Urinary bladder (tissue), 4 donors: Measurements from ENCODE around the gene AGAP1. TPM values are rescaled to one million over a fixed set of nuclear protein-coding genes. Genes with fewer than 3 reads are reported as not detected.
A peak's percentile ranks its signal among the peaks of the same experiment; 100 is the strongest.

ENCODE experiments used
- DNase-seq: peaks from one replicate; pipeline ENCODE4 v3.0.0-alpha.2; 2015; ENCODE audit errors: extremely low spot score
- H3K27ac ChIP-seq: one replicate; pipeline ENCODE4 v1.5.1; 2013; ENCODE audit warnings: low read depth, mild to moderate bottlenecking, moderate library complexity
- H3K36me3 ChIP-seq: one replicate; pipeline ENCODE4 v1.6.1; 2013; ENCODE audit warnings: mild to moderate bottlenecking, moderate library complexity; ENCODE audit not compliant: insufficient read depth
- H3K4me1 ChIP-seq: one replicate; pipeline ENCODE4 v1.6.1; 2013; ENCODE audit warnings: mild to moderate bottlenecking, moderate library complexity; ENCODE audit not compliant: insufficient read depth
- H3K4me3 ChIP-seq: one replicate; pipeline ENCODE4 v1.5.1; 2013; ENCODE audit warnings: low read depth, low read length
- WGBS: extraction: QIAGEN DNeasy Blood & Tissue Kit; methylation state at CpG from one replicate; pipeline ENCODE4 v1.1.7; 2013; 5-methylcytosine and 5-hydroxymethylcytosine counted together
- polyA plus RNA-seq: library from polyadenylated mRNA; stranded (reverse); fragments of 200-250 nt; gene quantifications from one replicate; pipeline ENCODE4 v1.2.3, GENCODE V29; 2013
- total RNA-seq: library from RNA; depleted of rRNA; stranded (reverse); fragments of >200 nt; gene quantifications from one replicate; pipeline ENCODE4 v1.2.3, GENCODE V29; 2014
- donor health status: healthy with polysubstance abuse.
- donor health status: healthy.

AGAP1 gene
- total and polyA plus RNA-seq, 2 donors, result 12.8 to 24.7 TPM

DNA sequence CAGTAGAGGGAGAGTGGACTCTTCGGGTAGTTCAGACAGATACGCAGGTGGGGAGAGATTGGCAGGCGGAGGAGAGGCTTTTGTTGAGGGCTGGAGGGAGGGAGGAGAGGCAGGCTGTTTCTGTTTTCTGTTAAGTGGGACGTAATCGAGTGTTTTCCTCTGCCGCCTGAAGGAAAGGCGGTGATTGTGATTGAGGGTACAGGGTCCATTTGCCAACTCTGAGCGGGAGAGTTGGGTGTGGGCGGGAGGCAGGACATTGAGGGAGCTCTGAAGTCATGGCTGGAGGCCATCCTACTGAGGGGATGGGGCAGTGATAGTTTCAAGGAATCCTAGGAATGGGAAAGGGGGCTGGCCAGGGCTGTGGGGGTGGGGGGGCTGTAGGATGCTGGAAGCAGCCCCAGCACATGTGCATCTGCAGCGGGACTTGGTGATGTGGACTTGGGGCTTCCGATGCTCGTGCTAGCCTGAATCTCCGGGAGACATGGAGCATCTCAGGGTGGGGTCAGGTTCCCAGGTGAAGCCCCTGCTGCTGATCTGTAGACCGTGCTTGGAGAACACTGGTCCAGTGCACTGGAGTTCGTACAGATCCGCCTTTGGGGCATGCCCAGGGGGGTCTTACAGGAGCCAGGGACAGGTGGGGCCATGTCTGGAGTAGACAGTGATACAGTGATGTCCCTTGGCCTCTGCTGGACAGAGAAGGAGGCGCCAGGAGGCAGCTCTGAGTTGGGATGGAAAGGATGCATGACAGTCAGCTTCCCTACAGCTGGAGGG is 167.5 kb downstream of the AGAP1 start:
- no peak overlapping the region for H3K27ac ChIP-seq
- no peak for DNase-seq
- H3K4me1 ChIP-seq, result no peaks in the 10 kb centered on the region
- WGBS, result 86% methylated on average over 17 of the region's 17 CpGs
- no peak overlapping the region for H3K4me3 ChIP-seq
- H3K36me3 ChIP-seq, result no peaks in the 10 kb centered on the region

DNA sequence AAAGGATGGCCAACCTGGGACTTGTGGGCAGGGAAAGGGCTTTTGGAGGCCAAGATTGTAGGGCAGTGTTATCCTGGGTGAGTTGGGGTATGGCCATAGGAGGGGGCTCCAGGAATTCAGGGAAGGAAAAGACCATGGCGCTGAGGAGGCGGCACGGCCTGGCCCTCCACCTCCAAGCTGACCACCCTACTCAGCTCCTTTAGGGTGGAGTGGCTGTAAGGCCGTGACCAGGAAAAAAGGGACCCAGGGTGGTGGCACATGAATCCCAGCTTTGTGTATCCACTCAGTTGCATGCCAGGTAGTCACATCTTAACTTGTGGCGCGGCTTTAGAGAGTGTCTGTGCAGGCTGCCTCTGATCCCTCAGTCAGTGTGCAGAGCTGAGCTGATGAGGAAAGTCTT is 168.1 kb downstream of the AGAP1 start:
- H3K4me3 ChIP-seq, result no peak overlapping the region
- no peaks in the 10 kb centered on the region for H3K36me3 ChIP-seq
- H3K4me1 ChIP-seq, result no peaks in the 10 kb centered on the region
- 97% methylated on average over 6 of the region's 6 CpGs for WGBS
- no peak for DNase-seq
- no peak overlapping the region for H3K27ac ChIP-seq

DNA sequence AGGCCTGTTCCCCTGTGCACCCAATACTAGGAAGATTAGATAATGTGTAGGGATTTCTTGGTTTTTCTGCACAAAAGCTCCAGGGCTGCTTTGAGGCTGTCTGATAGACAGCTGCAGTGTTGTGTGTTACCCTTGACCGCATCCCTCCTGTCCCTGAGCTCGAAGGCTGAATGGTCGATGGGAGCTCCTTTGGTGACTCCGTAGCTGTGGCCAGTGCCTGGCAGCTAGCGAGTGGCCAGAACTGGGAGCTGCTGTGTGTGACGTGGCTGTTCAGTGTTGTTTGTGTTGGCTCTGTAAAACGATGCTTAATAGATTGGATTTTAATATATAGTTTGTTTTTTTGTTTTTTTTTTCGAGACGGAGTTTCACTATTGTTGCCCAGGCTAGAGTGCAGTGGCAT is 170.0 kb downstream of the AGAP1 start:
- Histone ChIP-seq H3K27ac (no peak overlapping the region), H3K4me1 (no peaks in the 10 kb centered on the region), H3K4me3 (no peak overlapping the region), H3K36me3 (no peaks in the 10 kb centered on the region)
- 89% methylated on average over 9 of the region's 9 CpGs for WGBS
- DNase-seq, result no peak

DNA sequence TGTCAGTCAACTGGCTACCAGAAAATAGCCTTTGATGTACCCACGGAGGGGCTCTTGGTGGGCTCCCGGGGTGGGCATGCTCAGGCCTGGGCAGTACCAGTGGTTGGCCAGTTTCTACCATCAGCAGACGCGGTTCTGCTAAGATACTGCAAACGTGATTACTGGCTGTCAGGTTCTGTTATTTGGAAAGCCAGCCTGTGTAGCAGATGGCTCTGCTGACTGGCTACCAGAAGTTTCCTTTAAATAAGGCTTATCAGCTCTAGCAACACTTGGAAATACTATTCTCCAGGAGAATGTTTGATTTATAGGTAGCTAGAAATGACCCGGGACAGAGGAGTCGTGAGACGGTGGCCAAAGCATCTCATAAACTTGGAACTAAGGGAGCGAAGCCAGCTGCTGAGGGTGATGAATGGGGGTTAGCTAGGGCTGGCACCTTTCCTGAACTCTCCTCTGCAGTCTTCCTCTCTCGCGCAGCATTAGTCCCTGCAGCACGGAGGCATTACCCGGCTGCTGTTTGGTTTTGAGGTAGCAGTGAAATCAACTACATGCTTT is 171.9 kb downstream of the AGAP1 start:
- no peak for DNase-seq
- Histone ChIP-seq H3K36me3 (no peaks in the 10 kb centered on the region), H3K4me3 (no peak overlapping the region), H3K27ac (no peak overlapping the region), H3K4me1 (no peaks in the 10 kb centered on the region)
- WGBS, result 6% methylated on average over 13 of the region's 13 CpGs

DNA sequence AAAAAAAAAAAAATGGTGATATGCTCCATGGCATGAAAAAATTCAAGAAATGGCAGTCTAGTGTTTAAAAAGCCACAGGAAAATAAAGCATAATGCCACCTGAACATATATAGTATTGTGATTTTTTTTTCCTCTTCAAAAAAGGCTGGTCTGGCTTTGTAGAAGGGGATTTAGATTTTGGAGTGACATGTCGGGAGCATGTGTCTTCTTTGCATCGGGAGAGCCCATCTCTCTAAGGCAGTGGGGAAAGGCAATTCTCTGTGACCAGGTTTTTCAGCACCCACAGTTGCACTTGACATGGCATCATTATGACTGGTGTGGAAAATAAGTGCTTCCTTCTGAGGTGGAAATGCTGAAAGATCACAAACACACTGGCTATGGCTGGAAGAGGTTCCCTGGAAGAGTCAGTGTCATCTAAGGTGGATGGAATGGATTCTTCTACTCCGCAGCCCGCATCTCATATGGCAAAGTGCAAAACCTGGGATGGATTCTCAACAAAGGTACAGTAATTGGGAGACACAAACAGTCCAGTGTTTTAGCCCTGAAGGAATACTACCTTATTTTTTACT is 172.5 kb downstream of the AGAP1 start:
- Histone ChIP-seq H3K36me3 (no peaks in the 10 kb centered on the region), H3K27ac (no peak overlapping the region), H3K4me3 (no peak overlapping the region), H3K4me1 (no peaks in the 10 kb centered on the region)
- WGBS, result 2% methylated on average over 4 of the region's 4 CpGs
- peak; percentile 83 for DNase-seq

DNA sequence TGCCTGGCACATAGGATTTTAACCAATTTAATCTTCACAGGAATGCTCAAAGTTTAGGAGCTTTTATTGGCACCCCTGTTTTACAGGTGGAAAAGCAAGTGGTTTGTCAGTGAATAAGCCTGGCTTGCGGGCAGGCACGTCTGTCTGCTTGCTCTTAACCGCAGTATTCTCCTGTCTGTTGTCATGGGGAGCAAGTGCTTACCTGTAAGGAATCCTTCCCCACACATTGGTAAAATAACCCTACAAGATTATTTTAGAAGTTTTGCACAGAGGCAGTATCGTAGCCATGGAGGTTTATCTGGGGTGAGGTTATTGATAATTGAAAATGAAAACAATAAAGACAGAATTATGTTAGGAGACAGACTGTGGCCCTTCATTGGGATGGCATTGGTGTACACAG is 174.9 kb downstream of the AGAP1 start:
- no peak overlapping the region for H3K27ac ChIP-seq
- H3K4me3 ChIP-seq, result no peak overlapping the region
- H3K4me1 ChIP-seq, result no peaks in the 10 kb centered on the region
- H3K36me3 ChIP-seq, result no peaks in the 10 kb centered on the region
- DNase-seq, result no peak
- WGBS, result 98% methylated on average over 4 of the region's 4 CpGs

DNA sequence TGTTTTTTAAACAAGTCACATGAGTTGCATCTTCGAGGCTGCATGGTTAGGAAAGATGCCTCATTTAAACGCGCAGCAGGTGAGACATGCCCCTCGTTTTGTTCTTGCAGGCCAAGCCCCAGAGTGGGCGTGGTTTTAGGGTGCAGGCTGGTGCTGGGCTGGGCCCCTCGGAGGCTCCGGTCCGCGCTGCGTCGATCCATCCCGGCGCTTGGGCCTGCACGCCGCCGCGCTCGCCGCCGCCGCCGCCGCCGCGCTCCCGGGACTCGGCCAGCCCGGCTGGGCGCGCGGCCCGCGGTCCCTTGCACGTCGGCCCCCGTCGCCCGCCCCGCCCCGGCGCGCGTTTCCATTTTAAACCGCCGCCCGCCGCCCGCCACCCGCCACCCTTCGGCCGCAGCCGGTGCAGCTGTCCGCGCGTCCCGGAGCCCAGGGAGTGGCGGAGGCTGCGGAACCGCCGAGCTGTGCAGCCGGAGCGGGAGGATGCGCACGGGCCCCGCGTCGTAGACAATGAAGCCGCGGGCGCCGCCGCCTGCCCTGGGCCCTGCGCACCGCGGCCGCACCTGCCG is 175.5 kb downstream of the AGAP1 start:
- H3K4me1 ChIP-seq, result no peaks in the 10 kb centered on the region
- WGBS, result under 1% methylated on average over 77 of the region's 77 CpGs
- no peak overlapping the region for H3K27ac ChIP-seq
- DNase-seq, result no peak
- peak overlapping the region; percentile 61 for H3K4me3 ChIP-seq
- no peaks in the 10 kb centered on the region for H3K36me3 ChIP-seq

DNA sequence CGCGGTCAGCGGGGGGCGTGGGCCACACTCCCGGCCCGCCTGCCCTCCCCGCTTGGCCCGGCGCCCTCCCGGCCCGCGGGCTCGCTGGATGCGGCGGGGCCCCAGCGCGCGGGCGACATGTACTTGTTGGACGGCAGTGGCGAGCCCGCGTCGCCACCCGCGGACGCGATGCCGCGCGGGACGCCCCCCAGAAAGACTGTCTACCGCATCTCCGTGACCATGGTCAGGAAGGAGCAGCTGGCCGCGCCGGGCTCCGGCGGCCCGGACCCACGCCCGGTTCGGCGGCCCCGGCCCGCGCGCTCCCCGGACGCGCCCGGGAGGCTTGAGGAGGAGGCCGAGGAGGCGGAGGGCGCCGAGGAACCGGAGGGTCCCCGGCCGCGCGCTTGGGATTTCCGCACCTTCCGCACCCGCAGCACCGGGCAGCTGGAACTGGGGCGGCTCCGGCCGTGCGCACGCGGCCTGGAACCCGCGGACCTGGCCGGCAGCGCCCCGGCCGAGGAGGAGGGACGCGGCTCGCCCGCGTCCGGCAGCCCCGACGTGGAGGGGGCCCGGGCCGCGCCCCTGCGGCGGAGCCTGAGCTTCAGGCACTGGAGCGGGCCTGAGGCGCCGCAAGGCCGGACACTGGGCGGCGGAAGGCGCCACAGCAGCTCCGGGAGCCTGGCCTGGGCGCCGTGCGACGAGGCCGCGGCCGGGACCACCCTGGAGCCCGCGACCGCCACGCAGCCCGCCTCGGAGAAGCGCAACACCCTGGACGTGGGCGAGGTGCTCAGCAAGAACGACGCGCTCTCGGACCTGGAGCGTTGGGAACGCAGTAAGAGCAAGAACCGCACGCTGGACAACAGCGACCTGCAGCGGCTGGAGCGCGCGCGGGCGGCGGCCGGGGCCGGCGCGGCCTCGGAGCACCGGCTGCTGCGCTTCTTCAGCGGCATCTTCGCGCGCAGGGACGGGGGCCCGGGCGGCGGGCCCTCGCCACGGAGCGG is 176.4 kb downstream of the AGAP1 start:
- Histone ChIP-seq H3K27ac (no peak overlapping the region), H3K4me1 (no peaks in the 10 kb centered on the region), H3K36me3 (no peaks in the 10 kb centered on the region), H3K4me3 (peak overlapping the region; percentile 61)
- under 1% methylated on average over 147 of the region's 148 CpGs for WGBS
- no peak for DNase-seq

DNA sequence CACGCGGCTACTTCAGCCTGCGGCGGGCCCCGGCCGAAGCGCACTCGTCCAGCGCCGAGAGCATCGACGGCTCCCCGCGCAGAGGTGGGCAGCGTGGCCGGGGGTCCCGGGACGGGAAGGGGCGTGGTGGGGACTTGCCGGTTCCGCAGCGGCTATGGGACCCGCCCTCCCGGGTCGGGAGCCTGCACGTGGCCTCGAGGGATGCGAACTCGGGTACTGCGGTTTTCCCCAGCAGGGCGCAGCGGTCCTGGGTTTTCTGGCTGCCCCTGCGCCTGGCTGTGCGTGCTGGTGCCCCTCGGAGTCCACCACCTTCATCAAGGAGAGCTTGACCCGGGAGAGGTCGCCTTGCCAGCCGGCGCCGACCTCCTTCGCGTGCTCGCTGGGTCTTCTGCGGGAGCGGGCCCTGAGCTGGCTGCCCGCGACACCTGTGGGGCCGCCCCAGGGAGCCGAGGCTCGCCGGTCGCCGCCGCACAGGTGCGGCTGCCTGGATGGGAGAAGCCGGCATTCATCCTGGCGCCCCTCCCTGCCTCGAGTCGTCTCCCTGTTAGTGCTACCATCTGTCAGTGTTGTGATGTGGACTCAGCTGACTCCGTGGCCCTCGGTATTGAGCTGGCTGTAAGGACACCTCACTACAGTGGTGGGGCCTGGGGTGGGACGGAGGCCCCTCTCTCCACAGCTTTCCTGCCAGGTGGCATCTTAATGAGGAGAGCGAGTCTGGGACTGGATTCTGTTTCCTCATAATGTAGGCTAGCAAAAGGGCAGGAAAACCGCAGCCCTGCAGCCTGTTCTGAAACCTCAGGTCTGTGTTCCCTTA is 177.3 kb downstream of the AGAP1 start:
- peak overlapping the region; percentile 61 for H3K4me3 ChIP-seq
- H3K27ac ChIP-seq, result no peak overlapping the region
- no peak for DNase-seq
- no peaks in the 10 kb centered on the region for H3K36me3 ChIP-seq
- WGBS, result 38% methylated on average over 64 of the region's 64 CpGs
- no peaks in the 10 kb centered on the region for H3K4me1 ChIP-seq

DNA sequence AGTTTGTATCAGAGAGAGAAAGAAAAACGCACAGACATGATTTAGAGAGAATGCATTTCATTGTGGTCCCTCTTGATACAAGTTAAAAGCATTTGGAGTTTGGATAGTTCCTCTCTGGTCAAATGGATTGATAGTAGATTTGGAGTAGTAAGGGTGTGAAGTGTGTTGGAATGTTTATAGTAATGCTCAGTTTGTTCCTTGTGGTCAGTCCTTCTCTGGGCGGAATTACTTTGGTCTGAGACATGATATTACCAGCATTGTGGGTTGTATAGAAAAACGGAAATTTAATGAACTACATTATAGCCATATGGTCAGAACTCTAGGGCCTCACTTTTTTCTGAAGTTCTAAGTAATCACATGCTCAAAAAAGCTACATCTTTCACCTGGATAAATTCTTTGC is 178.9 kb downstream of the AGAP1 start:
- WGBS, result 85% methylated on average over 3 of the region's 3 CpGs
- no peak for DNase-seq
- H3K4me1 ChIP-seq, result no peaks in the 10 kb centered on the region
- no peak overlapping the region for H3K4me3 ChIP-seq
- no peak overlapping the region for H3K27ac ChIP-seq
- H3K36me3 ChIP-seq, result no peaks in the 10 kb centered on the region

DNA sequence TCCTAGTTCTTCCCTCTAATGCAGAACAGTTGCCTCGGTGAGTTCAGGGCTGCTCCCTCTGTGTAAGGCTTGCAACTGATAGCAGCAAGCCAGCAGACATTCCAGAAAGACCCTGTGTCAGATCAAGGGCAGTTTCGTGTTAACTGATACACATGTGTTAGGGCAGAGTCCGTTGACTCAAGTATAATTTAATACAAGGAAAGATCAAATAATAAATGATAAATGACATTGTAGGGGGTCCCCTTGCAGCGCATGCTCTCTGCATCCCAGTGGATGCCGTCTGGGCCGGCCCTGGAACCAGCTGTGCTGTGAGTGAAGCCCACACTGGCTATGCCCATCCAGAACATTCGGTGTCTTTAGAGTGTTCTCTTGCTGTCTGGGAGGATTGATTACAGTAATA is 180.3 kb downstream of the AGAP1 start:
- H3K4me1 ChIP-seq, result no peaks in the 10 kb centered on the region
- 76% methylated on average over 7 of the region's 7 CpGs for WGBS
- H3K27ac ChIP-seq, result no peak overlapping the region
- DNase-seq, result no peak
- no peak overlapping the region for H3K4me3 ChIP-seq
- no peaks in the 10 kb centered on the region for H3K36me3 ChIP-seq

DNA sequence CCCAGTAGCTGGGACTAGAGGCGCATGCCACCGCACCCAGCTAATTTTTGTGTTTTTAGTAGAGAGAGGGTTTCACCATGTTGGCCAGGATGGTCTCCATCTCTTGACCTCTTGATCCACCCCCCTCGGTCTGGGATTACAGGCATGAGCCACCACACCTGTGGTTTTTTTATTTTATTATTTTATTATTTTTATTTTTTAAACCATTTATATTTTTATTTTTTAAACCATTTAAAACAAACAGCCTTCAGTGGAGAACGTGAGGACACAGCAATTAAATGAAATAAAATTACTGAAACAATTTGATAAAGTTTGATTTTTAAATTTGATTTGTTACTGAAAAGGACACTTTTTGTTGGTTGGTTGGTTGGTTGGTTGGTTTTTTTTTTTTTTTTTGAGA is 181.0 kb downstream of the AGAP1 start:
- H3K27ac ChIP-seq, result no peak overlapping the region
- H3K4me3 ChIP-seq, result no peak overlapping the region
- no peaks in the 10 kb centered on the region for H3K36me3 ChIP-seq
- 91% methylated on average over 4 of the region's 4 CpGs for WGBS
- H3K4me1 ChIP-seq, result no peaks in the 10 kb centered on the region
- DNase-seq, result no peak
